SK-N-SH (cell line): Measurements from ENCODE around the gene A1CF. TPM values are rescaled to one million over a fixed set of nuclear protein-coding genes. Genes with fewer than 3 reads are reported as not detected.

ENCODE experiments used
- CTCF ChIA-PET: fragments of 300-600, 350-600 bp; formaldehyde crosslinking; extraction: SDS; loops from one replicate; lab custom pipeline; 2021; lab: Yijun Ruan, JAX
- POLR2A ChIA-PET: fragments of 350-600 bp; sonication (Branson Sonifier 250); formaldehyde crosslinking; extraction: SDS; loops from one replicate; lab custom pipeline; 2020; ENCODE audit warnings: antibody characterized with exemption, inconsistent platforms; lab: Yijun Ruan, JAX
- DNase-seq: peaks from one replicate; pipeline ENCODE4 v3.0.0; 2012
- H2AFZ ChIP-seq: fragments of 200-600 bp; sonication (generic); 2 replicates; pipeline ENCODE4 v1.8.1; 2016; ENCODE audit warnings: antibody characterized with exemption, mild to moderate bottlenecking, low read depth
- H3F3A ChIP-seq: fragments of 200-600 bp; sonication (generic); replicated peaks from 2 replicates; pipeline ENCODE3; 2016; ENCODE audit warnings: antibody characterized with exemption, mild to moderate bottlenecking; ENCODE audit not compliant: insufficient read depth
- H3K27ac ChIP-seq, 2 experiments: fragments of 200-500 bp in 1 of 2; fragments of 200-600 bp in 1 of 2; sonication (Bioruptor generic) in 1 of 2; sonication (generic), shearing (Covaris generic) in 1 of 2; 2 replicates each; pipeline versions ENCODE4 v1.5.1 to v1.6.1; 2014 to 2016; ENCODE audit warnings: low read depth in 2 of 2, inconsistent platforms in 1 of 2, low read length in 1 of 2, mild to moderate bottlenecking in 1 of 2, mixed read lengths in 1 of 2
- H3K27me3 ChIP-seq: fragments of 200-600 bp; sonication (generic), shearing (Covaris generic); 2 replicates; pipeline ENCODE4 v1.6.1; 2016; ENCODE audit warnings: mixed run types; ENCODE audit not compliant: insufficient read depth
- H3K36me3 ChIP-seq, 2 experiments: fragments of 200-500 bp in 1 of 2; fragments of 200-600 bp in 1 of 2; sonication (Bioruptor generic) in 1 of 2; sonication (generic) in 1 of 2; replicated peaks in 1 of 2; 2 replicates each; pipeline versions ENCODE3 to v1.5.1; 2014 to 2016; ENCODE audit warnings: low read length in 1 of 2, mild to moderate bottlenecking in 1 of 2; ENCODE audit not compliant: insufficient read depth in 2 of 2, control insufficient read depth in 1 of 2
- H3K4me1 ChIP-seq, 2 experiments: fragments of 200-500 bp in 1 of 2; fragments of 200-600 bp in 1 of 2; sonication (Bioruptor generic) in 1 of 2; sonication (generic), shearing (Covaris generic) in 1 of 2; 2 replicates each; pipeline versions ENCODE4 v1.5.1 to v1.6.1; 2014 to 2016; ENCODE audit warnings: low read depth in 1 of 2, low read length in 1 of 2, mixed run types in 1 of 2; ENCODE audit not compliant: insufficient read depth in 2 of 2, control insufficient read depth in 1 of 2
- H3K4me2 ChIP-seq: fragments of 200-600 bp; sonication (generic), shearing (Covaris generic); 2 replicates; pipeline ENCODE4 v1.6.1; 2017; ENCODE audit warnings: mixed run types
- H3K4me3 ChIP-seq, 2 experiments: fragments of 200-500 bp in 1 of 2; fragments of 200-600 bp in 1 of 2; sonication (Bioruptor generic) in 1 of 2; sonication (generic), shearing (Covaris generic) in 1 of 2; 2 replicates each; pipeline versions ENCODE4 v1.5.1 to v1.8.1; 2014 to 2016; ENCODE audit warnings: low read depth in 2 of 2, inconsistent platforms in 1 of 2, low read length in 1 of 2, mild to moderate bottlenecking in 1 of 2, mixed read lengths in 1 of 2, moderate library complexity in 1 of 2
- H3K79me2 ChIP-seq: fragments of 200-600 bp; sonication (generic); 2 replicates; pipeline ENCODE4 v1.8.1; 2017; ENCODE audit warnings: mild to moderate bottlenecking; ENCODE audit not compliant: insufficient read depth
- H3K9ac ChIP-seq: fragments of 200-600 bp; sonication (generic); 2 replicates; pipeline ENCODE4 v1.6.1; 2017; ENCODE audit warnings: mixed run types
- H3K9me2 ChIP-seq: fragments of 200-600 bp; sonication (generic); 2 replicates; pipeline ENCODE4 v1.6.1; 2017; ENCODE audit warnings: mixed run types
- H3K9me3 ChIP-seq: fragments of 200-600 bp; sonication (generic); 2 replicates; pipeline ENCODE4 v1.6.1; 2017; ENCODE audit warnings: mixed run types, mild to moderate bottlenecking, moderate library complexity
- H4K20me1 ChIP-seq: fragments of 200-600 bp; sonication (generic); 2 replicates; pipeline ENCODE4 v1.6.1; 2017; ENCODE audit warnings: mild to moderate bottlenecking, mixed run types; ENCODE audit not compliant: insufficient read depth
- CHD2 ChIP-seq: fragments of 150-350 bp; IDR thresholded peaks from 2 replicates; pipeline ENCODE4 v1.6.1; 2018; ENCODE audit warnings: low read length; ENCODE audit not compliant: partially characterized antibody
- POLR2AphosphoS5 ChIP-seq: IDR thresholded peaks from 2 replicates; pipeline ENCODE4 v1.6.1; 2012; ENCODE audit warnings: low read depth, low read length
- RFX5 ChIP-seq: IDR thresholded peaks from 2 replicates; pipeline ENCODE4 v1.6.1; 2012; ENCODE audit warnings: mild to moderate bottlenecking, improper control_type of control experiment, low read length
- TCF12 ChIP-seq: IDR thresholded peaks from 2 replicates; pipeline ENCODE4 v1.4.0; 2012
- TEAD4 ChIP-seq: IDR thresholded peaks from 2 replicates; pipeline ENCODE4 v1.4.0; 2012; ENCODE audit warnings: mild to moderate bottlenecking, borderline replicate concordance; ENCODE audit not compliant: insufficient read depth
- WGBS: methylation state at CpG from one replicate; pipeline ENCODE4 v1.1.6; 2017; ENCODE audit warnings: low lambda C conversion rate; 5-methylcytosine and 5-hydroxymethylcytosine counted together
- polyA plus RNA-seq, 3 experiments: library from polyadenylated mRNA; depleted of rRNA; stranded (reverse); fragments of >200 nt; gene quantifications; 2 replicates each; pipeline ENCODE4 v1.2.3, GENCODE V29; 2012
- TF ChIP-seq, protein P1 (sequence below): IDR thresholded peaks from 2 replicates; pipeline ENCODE4 v1.6.1; 2012; ENCODE audit warnings: mild to moderate bottlenecking, low read depth, low read length, moderate library complexity

The A1CF gene
- polyA plus RNA-seq, 1 of the 3 experiments (the other 2 are of a cell fraction) = not detected

DNA sequence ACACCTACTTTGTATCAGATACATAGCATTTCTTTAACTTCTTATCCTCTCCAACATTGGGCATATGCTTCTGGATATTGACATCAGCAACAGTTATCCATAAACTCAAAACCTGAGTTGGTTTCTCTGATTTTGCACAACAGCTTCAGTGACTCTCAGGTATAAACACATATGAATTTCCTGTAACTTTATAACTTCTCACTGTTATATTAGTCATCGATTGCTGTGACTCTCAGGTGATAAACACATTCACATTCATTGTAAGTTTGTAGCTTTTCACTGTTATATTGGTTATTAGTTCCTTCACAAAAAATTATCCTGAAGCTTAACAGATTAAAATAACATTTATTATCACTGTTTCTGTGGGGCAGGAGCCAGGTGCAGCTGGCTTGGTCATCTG is 88.7 kb downstream of the A1CF start:
- H3K9ac ChIP-seq = no peak overlapping the region
- no peak overlapping the region for H3K4me3 ChIP-seq
- POLR2A ChIA-PET = no interaction called here

DNA sequence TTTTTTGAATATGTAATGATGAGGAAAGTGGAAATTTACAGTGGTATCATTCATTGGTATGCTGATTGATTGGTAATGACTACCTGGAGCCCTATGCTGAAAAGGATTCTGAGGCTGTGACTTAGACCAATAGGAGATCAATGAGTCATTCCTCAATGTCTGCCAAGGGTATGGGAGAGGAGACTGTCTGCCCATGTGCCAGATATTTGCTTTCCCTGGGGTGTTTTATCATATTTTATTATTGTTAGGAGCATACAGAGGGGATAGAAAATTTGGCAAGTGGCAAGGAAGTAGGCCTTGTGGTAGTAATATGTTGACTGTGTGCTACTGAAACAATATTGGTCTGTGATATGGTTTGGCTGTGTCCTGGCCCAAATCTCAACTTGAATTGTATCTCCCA is 90.9 kb downstream of the A1CF start:
- no peak for DNase-seq
- no peaks in the 10 kb centered on the region for H3K79me2 ChIP-seq
- no peak overlapping the region for H3K27ac ChIP-seq
- H3K27me3 ChIP-seq = no peaks in the 10 kb centered on the region
- CTCF ChIA-PET = no interaction called here
- POLR2A ChIA-PET = no interaction called here
- no peaks in the 10 kb centered on the region for H4K20me1 ChIP-seq
- TF ChIP-seq CHD2 = no peak
- H2AFZ ChIP-seq = no peak overlapping the region
- no peak overlapping the region for H3K4me3 ChIP-seq
- H3K9ac ChIP-seq = no peak overlapping the region
- no peaks in the 10 kb centered on the region for H3K9me3 ChIP-seq
- no peaks in the 10 kb centered on the region for H3F3A ChIP-seq
- no peaks in the 10 kb centered on the region for H3K9me2 ChIP-seq
- H3K4me1 ChIP-seq = no peaks in the 10 kb centered on the region
- no peaks in the 10 kb centered on the region for H3K36me3 ChIP-seq
- H3K4me2 ChIP-seq = no peak overlapping the region

More for the DNA sequence above, 88.7 kb downstream of the A1CF start:
- Histone ChIP-seq H3K79me2 (no peaks in the 10 kb centered on the region), H3K4me1 (no peaks in the 10 kb centered on the region), H3K27me3 (no peaks in the 10 kb centered on the region), H3K27ac (no peak overlapping the region), H3K36me3 (no peaks in the 10 kb centered on the region), H2AFZ (no peak overlapping the region), H3K4me2 (no peak overlapping the region), H3F3A (no peaks in the 10 kb centered on the region), H4K20me1 (no peaks in the 10 kb centered on the region), H3K9me2 (no peaks in the 10 kb centered on the region), H3K9me3 (no peaks in the 10 kb centered on the region)
- DNase-seq = no peak
- TF ChIP-seq POLR2AphosphoS5 (no peak), TEAD4 (no peak), TCF12 (no peak), RFX5 (no peak)
- TF ChIP-seq, protein P1, sequence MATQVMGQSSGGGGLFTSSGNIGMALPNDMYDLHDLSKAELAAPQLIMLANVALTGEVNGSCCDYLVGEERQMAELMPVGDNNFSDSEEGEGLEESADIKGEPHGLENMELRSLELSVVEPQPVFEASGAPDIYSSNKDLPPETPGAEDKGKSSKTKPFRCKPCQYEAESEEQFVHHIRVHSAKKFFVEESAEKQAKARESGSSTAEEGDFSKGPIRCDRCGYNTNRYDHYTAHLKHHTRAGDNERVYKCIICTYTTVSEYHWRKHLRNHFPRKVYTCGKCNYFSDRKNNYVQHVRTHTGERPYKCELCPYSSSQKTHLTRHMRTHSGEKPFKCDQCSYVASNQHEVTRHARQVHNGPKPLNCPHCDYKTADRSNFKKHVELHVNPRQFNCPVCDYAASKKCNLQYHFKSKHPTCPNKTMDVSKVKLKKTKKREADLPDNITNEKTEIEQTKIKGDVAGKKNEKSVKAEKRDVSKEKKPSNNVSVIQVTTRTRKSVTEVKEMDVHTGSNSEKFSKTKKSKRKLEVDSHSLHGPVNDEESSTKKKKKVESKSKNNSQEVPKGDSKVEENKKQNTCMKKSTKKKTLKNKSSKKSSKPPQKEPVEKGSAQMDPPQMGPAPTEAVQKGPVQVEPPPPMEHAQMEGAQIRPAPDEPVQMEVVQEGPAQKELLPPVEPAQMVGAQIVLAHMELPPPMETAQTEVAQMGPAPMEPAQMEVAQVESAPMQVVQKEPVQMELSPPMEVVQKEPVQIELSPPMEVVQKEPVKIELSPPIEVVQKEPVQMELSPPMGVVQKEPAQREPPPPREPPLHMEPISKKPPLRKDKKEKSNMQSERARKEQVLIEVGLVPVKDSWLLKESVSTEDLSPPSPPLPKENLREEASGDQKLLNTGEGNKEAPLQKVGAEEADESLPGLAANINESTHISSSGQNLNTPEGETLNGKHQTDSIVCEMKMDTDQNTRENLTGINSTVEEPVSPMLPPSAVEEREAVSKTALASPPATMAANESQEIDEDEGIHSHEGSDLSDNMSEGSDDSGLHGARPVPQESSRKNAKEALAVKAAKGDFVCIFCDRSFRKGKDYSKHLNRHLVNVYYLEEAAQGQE = no peak
- 4% methylated on average over 1 of the region's 1 CpG for WGBS
- CTCF ChIA-PET = interaction anchor here (1.2 kb wide), 1 partner anchor 13 kb away, joined by 3 read pairs; no protein-coding TSS in a partner anchor
